B cell (primary cell): ENCODE data around the gene FMNL3. TPM values are rescaled to one million over a fixed set of nuclear protein-coding genes. Genes with fewer than 3 reads are reported as not detected.

ENCODE experiments used
- ATAC-seq: fragments of 200-7000 bp; cut with Tn5 transposase; one replicate; pipeline ENCODE4 v1.10.0; 2021; ENCODE audit warnings: low read depth, mild to moderate bottlenecking, moderate number of reproducible peaks, moderate library complexity
- CTCF ChIA-PET: fragments of 350-600 bp; sonication (Branson Sonifier 250); formaldehyde crosslinking; loops from one replicate; lab custom pipeline; 2021; ENCODE audit warnings: antibody characterized with exemption, inconsistent platforms; lab: Charles Lee
- POLR2A ChIA-PET: fragments of 350-600 bp; sonication (Branson Sonifier 250); formaldehyde crosslinking; loops from one replicate; lab custom pipeline; 2021; ENCODE audit warnings: antibody characterized with exemption; lab: Charles Lee
- DNase-seq: peaks from one replicate; pipeline ENCODE4 v3.0.0; 2013
- H2AFZ ChIP-seq: 2 replicates; pipeline ENCODE4 v1.6.1; 2012; ENCODE audit warnings: mild to moderate bottlenecking, low read depth, low read length; ENCODE audit not compliant: insufficient read depth, poor library complexity, severe bottlenecking
- H3K27ac ChIP-seq, 2 donors: 1 replicate in 1 of 2; 2 replicates in 1 of 2; pipeline ENCODE4 v1.5.1; 2012 to 2013; ENCODE audit warnings: low read length in 2 of 2, mild to moderate bottlenecking in 2 of 2, moderate library complexity in 1 of 2
- H3K27me3 ChIP-seq, 4 experiments: fragments of 200-600 bp in 1 of 4; sonication (generic) in 1 of 4; replicated peaks in 1 of 4; 1 replicate in 2 of 4; 2 replicates in 2 of 4; pipeline versions ENCODE4 v1.6.1 to v1.7.0; 2013 to 2016; ENCODE audit warnings: low read length in 3 of 4, mild to moderate bottlenecking in 2 of 4, mixed read lengths in 1 of 4, moderate library complexity in 1 of 4; ENCODE audit not compliant: insufficient read depth in 4 of 4, control insufficient read depth in 3 of 4; ENCODE audit errors: control extremely low read depth in 1 of 4
- H3K36me3 ChIP-seq, 2 experiments: replicated peaks in 1 of 2; 1 replicate in 1 of 2; 2 replicates in 1 of 2; pipeline versions ENCODE4 v1.6.1 to v1.7.1; 2013; ENCODE audit warnings: low read length in 1 of 2; ENCODE audit not compliant: insufficient read depth in 2 of 2, control insufficient read depth in 1 of 2; ENCODE audit errors: control extremely low read depth in 1 of 2, extremely low read depth in 1 of 2
- H3K4me1 ChIP-seq, 2 donors: fragments of 200-600 bp in 1 of 2; sonication (generic) in 1 of 2; 1 replicate in 1 of 2; 2 replicates in 1 of 2; pipeline versions ENCODE4 v1.5.1 to v1.6.1; 2013 to 2017; ENCODE audit warnings: low read length in 2 of 2; ENCODE audit not compliant: control insufficient read depth in 2 of 2, insufficient read depth in 2 of 2
- H3K4me2 ChIP-seq: replicated peaks from 2 replicates; pipeline ENCODE3; 2012; ENCODE audit warnings: mild to moderate bottlenecking, low read depth, low read length; ENCODE audit not compliant: poor library complexity, severe bottlenecking
- H3K4me3 ChIP-seq, 5 experiments: fragments of 200-600 bp in 1 of 5; sonication (generic) in 1 of 5; 1 replicate in 3 of 5; 2 replicates in 2 of 5; pipeline versions ENCODE4 v1.5.1 to v1.7.0; 2011 to 2016; ENCODE audit warnings: low read length in 4 of 5, mild to moderate bottlenecking in 4 of 5, low read depth in 2 of 5, control low read depth in 1 of 5, moderate library complexity in 1 of 5; ENCODE audit not compliant: insufficient read depth in 1 of 5; ENCODE audit errors: control extremely low read depth in 1 of 5, extremely low read depth in 1 of 5
- H3K79me2 ChIP-seq: fragments of 200-600 bp; sonication (generic); one replicate; pipeline ENCODE4 v1.6.0; 2016; ENCODE audit warnings: low read length; ENCODE audit not compliant: control insufficient read depth, insufficient read depth
- H3K9ac ChIP-seq: fragments of 200-600 bp; sonication (generic); 2 replicates; pipeline ENCODE4 v1.6.1; 2017; ENCODE audit warnings: mild to moderate bottlenecking, low read length, moderate library complexity
- H3K9me3 ChIP-seq, 3 donors: one replicate each; pipeline versions ENCODE4 v1.6.1 to v1.7.1; 2013; ENCODE audit warnings: low read length in 2 of 3; ENCODE audit not compliant: control insufficient read depth in 2 of 3, insufficient read depth in 1 of 3; ENCODE audit errors: control extremely low read depth in 1 of 3
- H4K20me1 ChIP-seq: 2 replicates; pipeline ENCODE4 v1.6.0; 2012; ENCODE audit warnings: mild to moderate bottlenecking, low read length; ENCODE audit not compliant: insufficient read depth, control insufficient read depth, poor library complexity, severe bottlenecking
- H3K27ac Mint-ChIP-seq: one replicate; pipeline ENCODE4 v1.8.0; 2021; ENCODE audit warnings: mixed read lengths
- H3K27me3 Mint-ChIP-seq: one replicate; pipeline ENCODE4 v1.8.0; 2021; ENCODE audit warnings: mixed read lengths
- H3K4me1 Mint-ChIP-seq: one replicate; pipeline ENCODE4 v1.8.0; 2021; ENCODE audit warnings: mixed read lengths
- H3K4me3 Mint-ChIP-seq: one replicate; pipeline ENCODE4 v1.8.0; 2021; ENCODE audit warnings: mixed read lengths
- H3K9me3 Mint-ChIP-seq: one replicate; pipeline ENCODE4 v1.8.0; 2022; ENCODE audit warnings: mixed read lengths; ENCODE audit not compliant: insufficient read depth
- CTCF ChIP-seq: fragments of 200-600 bp; IDR thresholded peaks from one replicate; pipeline ENCODE4 v1.8.0; 2022; ENCODE audit warnings: antibody characterized with exemption, mild to moderate bottlenecking
- EZH2 ChIP-seq: IDR thresholded peaks from 2 replicates; pipeline ENCODE4 v1.6.1; 2012; ENCODE audit warnings: borderline replicate concordance, low read depth, mild to moderate bottlenecking, moderate library complexity, low read length; ENCODE audit not compliant: insufficient read depth, poor library complexity, severe bottlenecking
- WGBS: methylation state at CpG from one replicate; pipeline ENCODE4 v1.1.5; 2013; ENCODE audit warnings: missing lambda C conversion rate; ENCODE audit not compliant: insufficient coverage; 5-methylcytosine and 5-hydroxymethylcytosine counted together
- intact Hi-C: fragments of 100-400 bp; cut with micrococcal nuclease; formaldehyde crosslinking; loops from one replicate; pipeline ENCODE4 v1.10.0; 2022
- polyA plus RNA-seq: library from polyadenylated mRNA; depleted of rRNA; stranded (reverse); fragments of >200 nt; gene quantifications from 2 replicates; pipeline ENCODE4 v1.2.3, GENCODE V29; 2012
- total RNA-seq, 2 donors: library from RNA; stranded (reverse); fragments of 120-200 nt in 1 of 2; gene quantifications; 1 replicate in 1 of 2; 2 replicates in 1 of 2; pipeline versions ENCODE4 v1.2.3 to v1.2.4, GENCODE V29; 2013 to 2022

The FMNL3 gene
- total and polyA plus RNA-seq, 2 donors (not counting 1 experiment from before 2014, with no cell fraction given): 19.3 to 69.9 TPM

- H3K9me3 ChIP-seq: peaks cover 0 to 3% (median 0%) of the 10 kb centered on the region in 3 donors
- Mint-ChIP-seq H3K27ac (no peak overlapping the region), H3K4me3 (no peak overlapping the region), H3K27me3 (peaks cover 11% of the 10 kb centered on the region), H3K4me1 (peaks cover 31% of the 10 kb centered on the region), H3K9me3 (no peaks in the 10 kb centered on the region)
- no peak overlapping the region for H3K9ac ChIP-seq
- ATAC-seq: no peak
- no peak overlapping the region for H2AFZ ChIP-seq
- CTCF ChIA-PET: interaction anchor here (0.8 to 13.2 kb wide), 14 partner anchors 10 to 351 kb away, joined by 3 to 372 read pairs (median 5); partner anchors contain the start of genes PRPF40B and TMBIM6
- TF ChIP-seq CTCF (no peak), EZH2 (no peak)
- H3K79me2 ChIP-seq: peaks cover 40% of the 10 kb centered on the region
- POLR2A ChIA-PET: interaction anchor here (0.9 to 1.1 kb wide), 2 partner anchors 33 to 68 kb away, joined by 3 to 8 read pairs; partner anchors contain the start of gene TMBIM6
- H3K4me1 ChIP-seq: peaks cover 18 to 33% of the 10 kb centered on the region in 2 donors
- no peak overlapping the region for H3K27ac ChIP-seq
- no peaks in the 10 kb centered on the region for H3K36me3 ChIP-seq
- peaks cover 0 to 9% (median 2%) of the 10 kb centered on the region in 4 experiments for H3K27me3 ChIP-seq
- DNase-seq: no peak
- intact Hi-C loops: loop anchor here (5.0 kb wide), 1 partner anchor 157 kb away; no protein-coding TSS in a partner anchor
- no peak overlapping the region for H3K4me3 ChIP-seq
- no peak overlapping the region for H3K4me2 ChIP-seq
- WGBS: no CpG with 5 or more reads among the region's 3 CpGs
- H4K20me1 ChIP-seq: no peaks in the 10 kb centered on the region
Measured at GRCh38 chr12:49708851-49709250, 1.6 kb upstream of the FMNL3 start.

GRCh38 chr12:49707812-49708147, 575 bp upstream of the FMNL3 start:
- Mint-ChIP-seq H3K4me3 (peak overlapping the region; percentile 78), H3K27me3 (peaks cover 6% of the 10 kb centered on the region), H3K4me1 (peaks cover 42% of the 10 kb centered on the region), H3K9me3 (no peaks in the 10 kb centered on the region), H3K27ac (peak overlapping the region; percentile 92)
- Histone ChIP-seq H3K4me2 (peak overlapping the region; percentile 84), H4K20me1 (no peaks in the 10 kb centered on the region), H2AFZ (peak overlapping the region; percentile 75), H3K27me3 (peaks cover 0 to 5% (median 2%) of the 10 kb centered on the region in 4 experiments), H3K4me1 (peaks cover 28 to 44% of the 10 kb centered on the region in 2 donors), H3K4me3 (peak overlapping the region in 2 of 5 experiments; percentile 4 to 7), H3K27ac (peak overlapping the region; percentile 12 to 40), H3K79me2 (peaks cover 51% of the 10 kb centered on the region), H3K9ac (no peak overlapping the region), H3K36me3 (no peaks in the 10 kb centered on the region), H3K9me3 (no peaks in the 10 kb centered on the region)
- 53% methylated on average over 7 of the region's 11 CpGs for WGBS
- ChIA-PET CTCF (interaction anchor here (0.8 to 13.2 kb wide), 12 partner anchors 9 to 154 kb away, joined by 3 to 372 read pairs (median 6); partner anchors contain the start of genes PRPF40B and TMBIM6), POLR2A (interaction anchor here (0.5 kb wide), 1 partner anchor 542 kb away, joined by 3 read pairs; no protein-coding TSS in a partner anchor)
- ATAC-seq: no peak
- TF ChIP-seq EZH2 (no peak), CTCF (peak; percentile 11)
- no peak for DNase-seq
- intact Hi-C loops: loop anchor here (1.0 to 5.0 kb wide), 9 partner anchors 8 to 169 kb away; partner anchors contain the start of genes KCNH3, PRPF40B and TMBIM6
